Measurements from ENCODE around the gene LRP6.

DNA sequence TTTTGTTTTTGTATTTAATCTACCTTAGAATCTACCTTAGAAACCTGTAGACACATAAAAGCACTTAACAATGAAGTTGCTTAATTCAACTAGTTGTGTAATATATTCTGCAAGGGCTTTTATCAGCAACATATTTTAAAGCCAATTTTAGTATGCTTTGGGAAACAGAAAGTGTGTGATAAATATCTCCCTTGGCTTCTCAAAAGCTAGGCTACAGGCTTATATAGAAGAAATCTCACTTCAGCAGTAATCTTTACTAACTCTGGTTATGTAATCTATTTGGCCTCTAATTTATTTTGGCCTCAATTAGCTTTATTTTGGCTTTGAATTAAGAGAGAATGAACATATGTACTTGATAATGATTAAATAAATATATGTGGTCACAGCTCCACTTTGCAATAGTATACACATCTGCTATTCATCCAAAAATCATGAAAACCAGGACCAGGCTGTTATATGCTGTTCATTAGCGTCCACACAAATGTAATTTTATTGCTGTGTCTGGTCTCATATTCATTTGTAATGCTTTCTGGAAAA lies 37.2 kb downstream of the LRP6 start:
- TF ChIP-seq, protein P1, sequence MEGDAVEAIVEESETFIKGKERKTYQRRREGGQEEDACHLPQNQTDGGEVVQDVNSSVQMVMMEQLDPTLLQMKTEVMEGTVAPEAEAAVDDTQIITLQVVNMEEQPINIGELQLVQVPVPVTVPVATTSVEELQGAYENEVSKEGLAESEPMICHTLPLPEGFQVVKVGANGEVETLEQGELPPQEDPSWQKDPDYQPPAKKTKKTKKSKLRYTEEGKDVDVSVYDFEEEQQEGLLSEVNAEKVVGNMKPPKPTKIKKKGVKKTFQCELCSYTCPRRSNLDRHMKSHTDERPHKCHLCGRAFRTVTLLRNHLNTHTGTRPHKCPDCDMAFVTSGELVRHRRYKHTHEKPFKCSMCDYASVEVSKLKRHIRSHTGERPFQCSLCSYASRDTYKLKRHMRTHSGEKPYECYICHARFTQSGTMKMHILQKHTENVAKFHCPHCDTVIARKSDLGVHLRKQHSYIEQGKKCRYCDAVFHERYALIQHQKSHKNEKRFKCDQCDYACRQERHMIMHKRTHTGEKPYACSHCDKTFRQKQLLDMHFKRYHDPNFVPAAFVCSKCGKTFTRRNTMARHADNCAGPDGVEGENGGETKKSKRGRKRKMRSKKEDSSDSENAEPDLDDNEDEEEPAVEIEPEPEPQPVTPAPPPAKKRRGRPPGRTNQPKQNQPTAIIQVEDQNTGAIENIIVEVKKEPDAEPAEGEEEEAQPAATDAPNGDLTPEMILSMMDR (IDR thresholded peaks at IDR 0.05; ENCODE audit: low read depth, low read length, missing input control) = no peak
- TF ChIP-seq YY1 (IDR thresholded peaks at IDR 0.05) (no peak), JUND (IDR thresholded peaks at IDR 0.05) (no peak), EGR1 (IDR thresholded peaks at IDR 0.05; ENCODE audit: low read depth in 2 of 2) (no peak), GABPA (IDR thresholded peaks at IDR 0.05 in 1 of 2, conservative IDR thresholded peaks at IDR 0.05 in 1 of 2) (no peak), TAF1 (conservative IDR thresholded peaks at IDR 0.05) (no peak), SP1 (IDR thresholded peaks at IDR 0.05) (no peak), RAD21 (IDR thresholded peaks at IDR 0.05) (no peak)
